ENCODE measurements around the gene E4F1. TPM values are rescaled to one million over a fixed set of nuclear protein-coding genes. Genes with fewer than 3 reads are reported as not detected.
A peak's percentile ranks its signal among the peaks of the same experiment; 100 is the strongest.

The E4F1 gene
- total and polyA plus RNA-seq, 9 of the 15 experiments (the other 6 are each of a cell fraction or from before 2014, with no cell fraction given) = 0.48 to 94.9 (median 20.4) TPM

- TF ChIP-seq AFF4 (CRISPR knock-in tag; IDR thresholded peaks at IDR 0.05) (no peak), TRIM25 (IDR thresholded peaks at IDR 0.05; ENCODE audit: borderline replicate concordance) (no peak), U2AF1 (optimal IDR thresholded peaks at IDR 0.05; ENCODE audit: low read depth, low read length) (no peak), ZNF121 (CRISPR knock-in tag; conservative IDR thresholded peaks at IDR 0.05) (peak; percentile 77), TSHZ1 (CRISPR knock-in tag; IDR thresholded peaks at IDR 0.05) (no peak), SIN3B (IDR thresholded peaks at IDR 0.05; ENCODE audit: low read depth) (no peak), ZNF76 (CRISPR knock-in tag; IDR thresholded peaks at IDR 0.05; ENCODE audit: borderline replicate concordance) (no peak), RCOR1 (IDR thresholded peaks at IDR 0.05; ENCODE audit: borderline replicate concordance in 1 of 2, low read depth in 2 of 2, low read length in 2 of 2) (no peak), THAP12 (CRISPR knock-in tag; IDR thresholded peaks at IDR 0.05) (no peak)
Observed at GRCh38 chr16:2244926-2245795, 21.8 kb downstream of the E4F1 start (continued).

Data from K562 (cell line).